Hepatocyte (in vitro differentiated cells): Measurements from ENCODE around the gene WBP2NL. TPM values are rescaled to one million over a fixed set of nuclear protein-coding genes. Genes with fewer than 3 reads are reported as not detected.
A peak's percentile ranks its signal among the peaks of the same experiment; 100 is the strongest.
"Not testable (repeated sequence)": the region's sequence is repeated elsewhere in the genome, so short reads cannot be mapped to it uniquely, and the experiment has no call there.

Experiments used
- DNase-seq: peaks from one replicate; pipeline ENCODE4 v3.0.0-alpha.2; 2016; ENCODE audit warnings: low spot score
- H2AFZ ChIP-seq: fragments of 200-600 bp; sonication (generic); 2 replicates; pipeline ENCODE4 v1.6.0; 2016; ENCODE audit warnings: antibody characterized with exemption, mild to moderate bottlenecking
- H3K27ac ChIP-seq: fragments of 200-600 bp; sonication (generic); 2 replicates; pipeline ENCODE4 v1.5.1; 2016; ENCODE audit warnings: mild to moderate bottlenecking
- H3K27me3 ChIP-seq: fragments of 200-600 bp; sonication (generic); 2 replicates; pipeline ENCODE4 v1.6.1; 2016
- H3K36me3 ChIP-seq: fragments of 200-600 bp; sonication (generic); replicated peaks from 2 replicates; pipeline ENCODE4 v1.5.1; 2016; ENCODE audit warnings: low read depth; ENCODE audit not compliant: insufficient read depth
- H3K4me1 ChIP-seq: fragments of 200-600 bp; sonication (generic); 2 replicates; pipeline ENCODE4 v1.5.1; 2016; ENCODE audit warnings: mild to moderate bottlenecking, moderate library complexity; ENCODE audit not compliant: insufficient read depth
- H3K4me2 ChIP-seq: fragments of 200-600 bp; sonication (generic); 2 replicates; pipeline ENCODE4 v1.6.0; 2016
- H3K4me3 ChIP-seq: fragments of 200-600 bp; sonication (generic); 2 replicates; pipeline ENCODE4 v1.5.1; 2016; ENCODE audit warnings: mild to moderate bottlenecking
- H3K79me2 ChIP-seq: fragments of 200-600 bp; sonication (generic); 2 replicates; pipeline ENCODE4 v1.6.0; 2017; ENCODE audit warnings: mild to moderate bottlenecking
- H3K9me2 ChIP-seq: fragments of 200-600 bp; sonication (generic); replicated peaks from 2 replicates; pipeline ENCODE4 v1.6.0; 2017; ENCODE audit warnings: mild to moderate bottlenecking; ENCODE audit not compliant: insufficient read depth
- H3K9me3 ChIP-seq: fragments of 200-600 bp; sonication (generic); 2 replicates; pipeline ENCODE4 v1.5.1; 2016; ENCODE audit warnings: low read depth, mild to moderate bottlenecking
- H4K20me1 ChIP-seq: fragments of 200-600 bp; sonication (generic); 2 replicates; pipeline ENCODE4 v1.6.0; 2016; ENCODE audit warnings: mild to moderate bottlenecking; ENCODE audit not compliant: insufficient read depth, poor library complexity, severe bottlenecking
- EZH2 ChIP-seq: fragments of 200-600 bp; sonication (generic); IDR thresholded peaks from 2 replicates; pipeline ENCODE4 v1.6.1; 2016; ENCODE audit warnings: antibody characterized with exemption, mild to moderate bottlenecking, borderline replicate concordance
- EZH2phosphoT487 ChIP-seq: fragments of 200-600 bp; sonication (generic); IDR thresholded peaks from one replicate; pipeline ENCODE4 v1.6.1; 2018; ENCODE audit warnings: antibody characterized with exemption, mild to moderate bottlenecking, low read depth, moderate library complexity; ENCODE audit not compliant: unreplicated experiment, severe bottlenecking
- WGBS: methylation state at CpG from one replicate; pipeline ENCODE4 v1.1.6; 2016; ENCODE audit warnings: low lambda C conversion rate; ENCODE audit errors: missing lambda C conversion rate; 5-methylcytosine and 5-hydroxymethylcytosine counted together
- polyA plus RNA-seq: library from polyadenylated mRNA; unstranded; fragments of >200 nt; fragmentation: Nextera tagmentation; extraction: Ambion mirVana; gene quantifications from 2 replicates; pipeline ENCODE4 v1.2.1, GENCODE V29; 2016
- total RNA-seq: library from RNA; depleted of rRNA; stranded (reverse); fragments of >200 nt; gene quantifications from 2 replicates; pipeline ENCODE4 v1.2.3, GENCODE V29; 2014
- TF ChIP-seq, protein P1 (sequence below): fragments of 200-600 bp; sonication (generic); IDR thresholded peaks from 2 replicates; pipeline ENCODE4 v1.5.1; 2016; ENCODE audit warnings: antibody characterized with exemption, mild to moderate bottlenecking; ENCODE audit not compliant: poor library complexity

The WBP2NL gene
- total and polyA plus RNA-seq, 2 experiments from 2014 or later, result not detected

DNA sequence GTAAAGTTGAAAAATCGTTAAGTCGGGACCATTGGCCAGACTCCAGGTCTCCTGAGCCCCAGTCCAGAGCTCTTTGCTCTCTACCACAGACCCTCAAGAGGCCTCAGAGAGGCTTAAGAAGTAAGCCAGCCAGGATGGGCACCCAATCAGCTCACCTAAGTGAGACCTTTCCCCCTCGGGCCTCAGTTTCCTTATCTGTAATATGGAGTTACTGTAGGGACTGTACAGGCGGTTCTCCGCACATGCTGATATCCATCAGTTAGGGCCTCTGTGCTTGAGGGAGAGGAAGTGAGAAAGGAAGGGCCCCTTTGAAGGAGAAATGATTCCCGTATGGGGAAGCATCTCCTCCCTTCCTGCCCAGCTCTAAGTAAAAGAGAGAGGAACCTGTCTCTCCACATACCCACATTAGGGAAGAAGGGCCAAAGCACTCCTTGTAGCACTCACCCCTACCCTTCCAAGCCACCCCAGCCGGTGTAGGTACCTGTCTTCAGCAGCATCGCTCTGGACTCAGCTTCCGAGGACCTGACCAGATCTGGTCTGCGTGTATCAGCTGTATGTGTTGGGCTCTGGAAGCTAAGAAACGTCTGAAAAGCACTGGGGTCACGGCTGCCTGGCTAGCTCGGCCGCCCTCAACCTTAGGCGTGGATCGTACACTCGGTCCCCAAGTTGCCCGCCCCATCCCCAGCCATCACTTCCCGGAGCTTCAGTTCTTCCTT lies 71.4 kb downstream of the WBP2NL start:
- Histone ChIP-seq H3K4me3 (peak overlapping the region; percentile 37), H3K27ac (peak overlapping the region; percentile 86), H4K20me1 (no peaks in the 10 kb centered on the region), H3K36me3 (no peaks in the 10 kb centered on the region), H3K4me2 (peak overlapping the region; percentile 87), H3K79me2 (peaks cover 7% of the 10 kb centered on the region), H3K9me2 (no peaks in the 10 kb centered on the region), H3K9me3 (no peaks in the 10 kb centered on the region), H3K4me1 (peaks cover 13% of the 10 kb centered on the region), H2AFZ (peak overlapping the region; percentile 53), H3K27me3 (no peaks in the 10 kb centered on the region)
- DNase-seq, result no peak
- WGBS, result 25% methylated on average over 19 of the region's 19 CpGs
- TF ChIP-seq, protein P1, sequence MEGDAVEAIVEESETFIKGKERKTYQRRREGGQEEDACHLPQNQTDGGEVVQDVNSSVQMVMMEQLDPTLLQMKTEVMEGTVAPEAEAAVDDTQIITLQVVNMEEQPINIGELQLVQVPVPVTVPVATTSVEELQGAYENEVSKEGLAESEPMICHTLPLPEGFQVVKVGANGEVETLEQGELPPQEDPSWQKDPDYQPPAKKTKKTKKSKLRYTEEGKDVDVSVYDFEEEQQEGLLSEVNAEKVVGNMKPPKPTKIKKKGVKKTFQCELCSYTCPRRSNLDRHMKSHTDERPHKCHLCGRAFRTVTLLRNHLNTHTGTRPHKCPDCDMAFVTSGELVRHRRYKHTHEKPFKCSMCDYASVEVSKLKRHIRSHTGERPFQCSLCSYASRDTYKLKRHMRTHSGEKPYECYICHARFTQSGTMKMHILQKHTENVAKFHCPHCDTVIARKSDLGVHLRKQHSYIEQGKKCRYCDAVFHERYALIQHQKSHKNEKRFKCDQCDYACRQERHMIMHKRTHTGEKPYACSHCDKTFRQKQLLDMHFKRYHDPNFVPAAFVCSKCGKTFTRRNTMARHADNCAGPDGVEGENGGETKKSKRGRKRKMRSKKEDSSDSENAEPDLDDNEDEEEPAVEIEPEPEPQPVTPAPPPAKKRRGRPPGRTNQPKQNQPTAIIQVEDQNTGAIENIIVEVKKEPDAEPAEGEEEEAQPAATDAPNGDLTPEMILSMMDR, result no peak
- TF ChIP-seq EZH2 (no peak), EZH2phosphoT487 (no peak)

DNA sequence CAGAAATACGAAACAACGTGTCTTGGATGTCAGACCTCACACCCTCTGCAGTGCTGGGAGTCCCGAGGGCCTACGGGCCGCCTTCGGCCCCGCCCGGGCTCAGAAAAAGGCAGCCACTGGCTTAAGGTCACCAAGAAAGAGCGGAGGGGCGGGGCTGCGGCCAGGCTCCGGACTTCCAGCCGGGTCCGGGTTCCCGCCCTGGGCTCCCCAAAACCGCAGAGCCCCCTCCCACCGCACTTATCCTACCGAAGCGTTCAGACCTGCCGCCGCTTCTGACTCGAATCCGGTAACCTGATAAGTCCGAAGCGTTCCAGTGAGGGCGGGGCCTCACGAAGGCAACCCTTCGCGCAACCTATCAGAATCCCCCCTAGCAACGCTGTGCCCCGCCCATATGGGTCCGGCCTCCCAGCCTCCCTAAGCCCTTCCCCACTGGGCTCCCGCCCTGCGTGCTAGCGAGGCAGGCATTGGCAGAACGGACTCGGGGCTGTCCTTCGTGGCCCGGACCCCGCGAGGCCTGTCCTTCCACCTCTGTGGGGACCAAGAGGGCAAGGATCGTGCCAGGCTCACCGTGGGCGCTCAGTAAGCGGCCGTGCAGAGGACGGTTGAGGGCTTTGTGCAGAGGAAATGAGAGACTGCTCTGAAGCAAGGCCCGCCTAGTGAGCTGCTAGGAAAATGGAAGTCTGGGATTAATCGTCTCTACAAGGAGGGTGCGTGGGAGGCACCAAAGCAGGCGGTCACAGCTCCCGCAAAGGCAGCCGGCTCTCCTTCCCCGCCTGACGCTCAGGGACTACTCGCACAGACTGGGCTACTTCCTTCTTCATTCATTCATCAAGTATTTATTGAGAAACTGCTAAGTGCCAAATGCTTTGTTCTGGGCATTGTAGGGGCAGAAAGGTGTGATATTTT lies 72.2 kb downstream of the WBP2NL start, which contains the start of gene NAGA:
NAGA (minus strand) TSS at position 296 of the 906 bp plus-strand sequence. CDS start 515 bp downstream, outside the sequence.
- peak within 1 kb of the TSS; percentile 86 for H3K27ac ChIP-seq
- peaks cover 13% of the 10 kb centered on the region for H3K4me1 ChIP-seq
- no peak for TF ChIP-seq EZH2
- no peak for TF ChIP-seq EZH2phosphoT487
- TF ChIP-seq, protein P1, result no peak
- DNase-seq, result peak; percentile 98
- H3K4me2 ChIP-seq, result peak within 1 kb of the TSS; percentile 87
- peaks cover 7% of the 10 kb centered on the region for H3K79me2 ChIP-seq
- peak within 1 kb of the TSS; percentile 37 for H3K4me3 ChIP-seq
- no peaks in the 10 kb centered on the region for H4K20me1 ChIP-seq
- 2% methylated on average over 54 of the region's 56 CpGs for WGBS
- H3K9me3 ChIP-seq, result no peaks in the 10 kb centered on the region
- no peaks in the 10 kb centered on the region for H3K27me3 ChIP-seq
- H2AFZ ChIP-seq, result peak within 1 kb of the TSS; percentile 74
- H3K36me3 ChIP-seq, result no peaks in the 10 kb centered on the region
- no peaks in the 10 kb centered on the region for H3K9me2 ChIP-seq

DNA sequence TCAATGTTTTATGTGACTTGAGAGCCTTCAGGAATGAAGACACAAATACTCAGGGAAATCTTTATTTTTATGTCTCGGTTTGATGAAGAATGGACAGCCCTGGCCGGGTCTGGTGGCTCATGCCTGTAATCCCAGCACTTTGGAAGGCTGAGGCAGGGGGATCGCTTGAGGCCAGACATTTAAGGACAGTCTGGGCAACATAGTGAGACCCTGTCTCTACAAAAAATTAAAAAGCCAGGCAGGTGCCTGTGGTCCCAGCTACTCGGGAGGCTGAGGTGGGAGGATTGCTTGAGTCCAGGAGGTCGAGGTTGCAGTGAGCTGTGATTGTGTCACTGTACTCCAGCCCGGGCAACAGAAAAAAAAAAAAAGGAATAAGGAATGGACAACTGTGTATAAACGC lies 72.9 kb downstream of the WBP2NL start:
- H3K9me3 ChIP-seq, DNase-seq, H3K9me2 ChIP-seq, H3K79me2 ChIP-seq, H4K20me1 ChIP-seq, H3K27me3 ChIP-seq, H3K36me3 ChIP-seq: not testable (repeated sequence)
- Histone ChIP-seq H3K4me1 (peaks cover 13% of the 10 kb centered on the region), H2AFZ (peak overlapping the region; percentile 74), H3K4me3 (peak overlapping the region; percentile 4), H3K4me2 (peak overlapping the region; percentile 87), H3K27ac (peak overlapping the region; percentile 86)
- WGBS, result 89% methylated on average over 7 of the region's 7 CpGs
